ENCODE results near the gene AFDN.

Gene AFDN

DNA sequence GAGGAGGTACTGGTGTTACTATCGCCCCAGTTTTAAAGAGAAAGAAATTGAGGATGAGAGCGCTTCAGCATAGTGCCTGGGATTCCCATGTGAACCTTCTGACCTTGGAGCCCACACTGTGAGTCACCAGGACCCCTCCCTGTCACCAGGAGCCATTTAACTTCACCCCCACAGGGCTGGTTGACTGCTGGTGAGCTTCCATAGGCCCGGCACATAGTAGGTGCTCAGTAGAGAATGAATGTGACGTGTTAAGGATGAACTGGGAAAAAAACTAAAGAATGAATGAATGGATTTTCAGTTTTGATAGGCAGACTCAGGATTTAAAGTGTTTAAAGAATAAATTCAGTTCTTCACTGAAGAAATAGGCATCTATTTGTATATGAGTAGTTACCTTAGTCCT, 117.4 kb downstream of the AFDN start:
- H3K9ac ChIP-seq (ENCODE audit: low read length in 2 of 2): no peak overlapping the region
- no peaks in the 10 kb centered on the region for H3K27me3 ChIP-seq (ENCODE audit: control insufficient read depth in 1 of 2, insufficient read depth in 2 of 2, low read length in 2 of 2)
- H3K4me1 ChIP-seq (ENCODE audit: control insufficient read depth, insufficient read depth, low read length): no peaks in the 10 kb centered on the region
- H3K9me3 ChIP-seq (ENCODE audit: control insufficient read depth in 2 of 2, low read length in 2 of 2): no peaks in the 10 kb centered on the region
- no peak overlapping the region for H3K4me3 ChIP-seq (ENCODE audit: low read length in 2 of 2)
- H3K27ac ChIP-seq (ENCODE audit: low read length): no peak overlapping the region
- peaks cover 26 to 33% of the 10 kb centered on the region in 2 donors for H3K36me3 ChIP-seq (ENCODE audit: control insufficient read depth in 2 of 2, insufficient read depth in 2 of 2, low read length in 2 of 2)

DNA sequence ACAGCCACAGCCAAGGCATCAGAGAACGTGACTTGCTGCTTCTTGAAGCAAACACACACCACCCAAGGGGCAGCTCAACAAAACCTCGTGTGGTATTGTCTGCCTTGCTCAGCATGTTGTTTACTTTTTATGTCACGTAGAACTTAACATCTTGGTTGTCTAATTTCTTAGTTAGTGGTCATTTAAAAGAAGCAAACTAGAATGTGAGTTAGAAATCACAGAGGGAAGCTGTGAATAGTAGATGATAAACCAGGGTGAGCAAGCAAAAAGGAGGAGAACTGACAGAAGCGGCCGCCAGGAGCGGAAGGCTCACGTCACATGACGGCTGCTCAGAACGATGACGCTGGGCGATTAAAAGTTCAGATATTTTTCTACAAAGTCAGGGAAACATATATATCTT, 119.3 kb downstream of the AFDN start:
- H3K9me3 ChIP-seq (ENCODE audit: control insufficient read depth in 2 of 2, low read length in 2 of 2): no peaks in the 10 kb centered on the region
- no peaks in the 10 kb centered on the region for H3K4me1 ChIP-seq (ENCODE audit: control insufficient read depth, insufficient read depth, low read length)
- no peaks in the 10 kb centered on the region for H3K27me3 ChIP-seq (ENCODE audit: control insufficient read depth in 1 of 2, insufficient read depth in 2 of 2, low read length in 2 of 2)
- peaks cover 37 to 47% of the 10 kb centered on the region in 2 donors for H3K36me3 ChIP-seq (ENCODE audit: control insufficient read depth in 2 of 2, insufficient read depth in 2 of 2, low read length in 2 of 2)
- no peak overlapping the region for H3K9ac ChIP-seq (ENCODE audit: low read length in 2 of 2)
- H3K4me3 ChIP-seq (ENCODE audit: low read length in 2 of 2): no peak overlapping the region
- no peak overlapping the region for H3K27ac ChIP-seq (ENCODE audit: low read length)

DNA sequence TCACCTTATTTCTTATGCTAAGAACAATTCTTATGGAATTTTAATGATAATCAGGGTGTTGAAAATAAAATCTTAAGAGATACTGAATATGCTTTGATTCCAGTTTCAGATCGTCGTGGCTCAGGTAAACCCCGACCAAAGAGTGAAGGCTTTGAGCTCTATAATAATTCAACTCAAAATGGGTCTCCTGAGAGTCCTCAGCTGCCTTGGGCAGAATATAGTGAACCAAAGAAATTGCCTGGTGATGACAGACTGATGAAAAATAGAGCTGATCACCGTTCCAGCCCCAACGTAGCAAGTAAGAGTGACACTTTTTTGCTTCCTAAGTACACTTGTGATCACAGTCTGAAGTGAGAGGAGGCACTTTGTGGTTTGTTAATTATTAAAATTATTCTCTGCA, 119.9 kb downstream of the AFDN start:
- H3K9me3 ChIP-seq (ENCODE audit: control insufficient read depth in 2 of 2, low read length in 2 of 2): no peaks in the 10 kb centered on the region
- H3K4me1 ChIP-seq (ENCODE audit: control insufficient read depth, insufficient read depth, low read length): no peaks in the 10 kb centered on the region
- no peak overlapping the region for H3K9ac ChIP-seq (ENCODE audit: low read length in 2 of 2)
- H3K27me3 ChIP-seq (ENCODE audit: control insufficient read depth in 1 of 2, insufficient read depth in 2 of 2, low read length in 2 of 2): no peaks in the 10 kb centered on the region
- peaks cover 42 to 52% of the 10 kb centered on the region in 2 donors for H3K36me3 ChIP-seq (ENCODE audit: control insufficient read depth in 2 of 2, insufficient read depth in 2 of 2, low read length in 2 of 2)
- H3K27ac ChIP-seq (ENCODE audit: low read length): no peak overlapping the region
- no peak overlapping the region for H3K4me3 ChIP-seq (ENCODE audit: low read length in 2 of 2)

DNA sequence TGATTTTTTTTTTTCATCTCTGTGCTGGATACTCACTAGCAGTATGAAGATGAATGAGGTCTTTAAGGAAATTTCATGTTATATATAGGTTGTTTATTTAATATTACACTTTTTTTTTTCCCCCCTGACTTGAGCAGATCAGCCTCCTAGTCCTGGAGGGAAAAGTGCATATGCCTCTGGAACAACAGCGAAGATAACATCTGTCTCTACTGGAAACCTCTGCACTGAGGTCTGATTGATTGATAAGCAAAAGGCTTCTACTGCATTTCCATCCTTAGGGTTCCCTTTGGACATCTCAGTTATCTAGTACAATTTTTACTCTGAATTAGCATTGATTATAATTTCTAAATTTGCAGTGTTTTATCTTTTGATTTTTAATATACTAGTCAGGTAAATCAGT, 121.0 kb downstream of the AFDN start:
- Histone ChIP-seq H3K4me3 (ENCODE audit: low read length in 2 of 2) (no peak overlapping the region), H3K27ac (ENCODE audit: low read length) (no peak overlapping the region), H3K9ac (ENCODE audit: low read length in 2 of 2) (no peak overlapping the region), H3K27me3 (ENCODE audit: control insufficient read depth in 1 of 2, insufficient read depth in 2 of 2, low read length in 2 of 2) (no peaks in the 10 kb centered on the region), H3K36me3 (ENCODE audit: control insufficient read depth in 2 of 2, insufficient read depth in 2 of 2, low read length in 2 of 2) (peaks cover 46 to 62% of the 10 kb centered on the region in 2 donors), H3K4me1 (ENCODE audit: control insufficient read depth, insufficient read depth, low read length) (no peaks in the 10 kb centered on the region), H3K9me3 (ENCODE audit: control insufficient read depth in 2 of 2, low read length in 2 of 2) (no peaks in the 10 kb centered on the region)

DNA sequence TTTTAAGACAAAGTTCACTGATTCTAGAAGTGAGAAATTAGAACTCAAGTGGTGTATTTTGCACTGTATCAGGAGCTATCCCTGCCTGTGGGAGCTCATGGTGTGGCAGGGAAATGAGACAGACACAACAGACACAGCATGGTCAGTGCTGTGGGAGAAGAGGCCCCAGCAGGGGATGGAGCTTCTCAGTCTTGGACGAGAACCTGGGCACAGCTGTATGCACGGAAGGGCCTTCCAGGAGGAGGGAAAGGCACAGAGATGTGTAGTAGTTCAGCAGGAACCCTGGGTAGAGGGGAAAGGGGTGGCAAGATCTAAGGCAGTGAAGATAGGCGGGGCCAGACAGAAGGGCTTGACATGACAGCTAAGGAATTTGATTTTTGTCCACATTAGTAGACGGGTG, 122.0 kb downstream of the AFDN start:
- no peaks in the 10 kb centered on the region for H3K27me3 ChIP-seq (ENCODE audit: control insufficient read depth in 1 of 2, insufficient read depth in 2 of 2, low read length in 2 of 2)
- H3K4me1 ChIP-seq (ENCODE audit: control insufficient read depth, insufficient read depth, low read length): no peaks in the 10 kb centered on the region
- H3K9ac ChIP-seq (ENCODE audit: low read length in 2 of 2): no peak overlapping the region
- no peak overlapping the region for H3K4me3 ChIP-seq (ENCODE audit: low read length in 2 of 2)
- H3K36me3 ChIP-seq (ENCODE audit: control insufficient read depth in 2 of 2, insufficient read depth in 2 of 2, low read length in 2 of 2): peaks cover 46 to 55% of the 10 kb centered on the region in 2 donors
- no peak overlapping the region for H3K27ac ChIP-seq (ENCODE audit: low read length)
- H3K9me3 ChIP-seq (ENCODE audit: control insufficient read depth in 2 of 2, low read length in 2 of 2): no peaks in the 10 kb centered on the region

DNA sequence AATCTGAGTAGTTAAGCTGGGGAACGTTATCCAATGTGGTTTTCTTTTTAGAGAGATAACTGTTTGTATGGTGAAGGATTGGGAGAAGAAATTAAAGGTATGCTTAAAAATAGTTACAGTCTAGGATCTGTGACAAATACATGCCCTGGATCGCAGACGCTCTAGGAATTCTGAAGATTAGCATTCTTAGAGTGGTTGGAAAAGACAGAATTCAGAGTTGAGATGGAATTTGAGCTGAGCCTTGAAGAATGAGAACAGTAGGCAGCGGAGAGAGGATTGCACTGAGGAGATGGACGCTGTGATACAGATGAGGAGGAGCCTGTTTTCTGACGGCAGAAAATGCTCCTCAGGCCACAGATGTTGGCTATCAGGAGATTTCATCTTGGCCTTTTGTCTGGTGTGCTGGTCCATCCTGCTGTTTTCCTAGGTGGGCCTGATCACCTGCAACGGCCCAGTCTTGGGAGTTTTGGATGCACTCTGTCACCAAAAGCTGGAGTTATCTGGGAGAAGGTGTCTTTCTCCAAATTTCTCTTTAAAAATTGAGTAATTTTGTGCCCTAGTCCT, 122.5 kb downstream of the AFDN start:
- no peak overlapping the region for H3K9ac ChIP-seq (ENCODE audit: low read length in 2 of 2)
- H3K4me1 ChIP-seq (ENCODE audit: control insufficient read depth, insufficient read depth, low read length): no peaks in the 10 kb centered on the region
- H3K36me3 ChIP-seq (ENCODE audit: control insufficient read depth in 2 of 2, insufficient read depth in 2 of 2, low read length in 2 of 2): peaks cover 41 to 50% of the 10 kb centered on the region in 2 donors
- H3K27ac ChIP-seq (ENCODE audit: low read length): no peak overlapping the region
- no peak overlapping the region for H3K4me3 ChIP-seq (ENCODE audit: low read length in 2 of 2)
- no peaks in the 10 kb centered on the region for H3K27me3 ChIP-seq (ENCODE audit: control insufficient read depth in 1 of 2, insufficient read depth in 2 of 2, low read length in 2 of 2)
- no peaks in the 10 kb centered on the region for H3K9me3 ChIP-seq (ENCODE audit: control insufficient read depth in 2 of 2, low read length in 2 of 2)

DNA sequence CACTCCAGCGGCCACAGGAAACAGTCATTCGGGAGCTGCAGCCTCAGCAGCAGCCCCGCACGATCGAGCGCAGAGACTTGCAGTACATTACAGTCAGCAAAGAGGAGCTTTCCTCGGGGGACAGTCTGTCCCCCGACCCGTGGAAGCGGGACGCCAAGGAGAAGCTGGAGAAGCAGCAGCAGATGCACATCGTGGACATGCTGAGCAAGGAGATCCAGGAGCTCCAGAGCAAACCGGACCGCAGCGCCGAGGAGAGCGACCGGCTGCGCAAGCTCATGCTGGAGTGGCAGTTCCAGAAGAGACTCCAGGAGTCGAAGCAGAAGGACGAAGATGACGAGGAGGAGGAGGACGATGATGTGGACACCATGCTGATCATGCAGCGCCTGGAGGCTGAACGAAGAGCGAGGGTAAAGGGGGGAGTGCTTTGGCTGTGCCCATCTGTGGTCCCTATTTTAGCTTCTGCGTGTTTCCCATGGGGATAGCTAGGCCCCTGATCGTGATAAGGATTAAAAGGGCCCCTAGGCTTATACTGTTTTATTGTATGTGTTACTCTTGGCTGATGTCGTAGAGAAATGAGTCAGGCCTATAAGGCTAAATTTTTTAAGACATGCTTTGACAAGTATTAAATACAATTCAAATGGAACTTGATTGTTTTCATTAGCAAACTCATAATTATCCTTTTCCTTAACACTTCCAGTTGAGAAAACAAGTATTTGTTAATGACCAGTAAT, 125.2 kb downstream of the AFDN start:
- Histone ChIP-seq H3K4me1 (ENCODE audit: control insufficient read depth, insufficient read depth, low read length) (no peaks in the 10 kb centered on the region), H3K36me3 (ENCODE audit: control insufficient read depth in 2 of 2, insufficient read depth in 2 of 2, low read length in 2 of 2) (peaks cover 28 to 47% of the 10 kb centered on the region in 2 donors), H3K9me3 (ENCODE audit: control insufficient read depth in 2 of 2, low read length in 2 of 2) (no peaks in the 10 kb centered on the region), H3K27ac (ENCODE audit: low read length) (no peak overlapping the region), H3K9ac (ENCODE audit: low read length in 2 of 2) (no peak overlapping the region), H3K4me3 (ENCODE audit: low read length in 2 of 2) (no peak overlapping the region), H3K27me3 (ENCODE audit: control insufficient read depth in 1 of 2, insufficient read depth in 2 of 2, low read length in 2 of 2) (no peaks in the 10 kb centered on the region)

DNA sequence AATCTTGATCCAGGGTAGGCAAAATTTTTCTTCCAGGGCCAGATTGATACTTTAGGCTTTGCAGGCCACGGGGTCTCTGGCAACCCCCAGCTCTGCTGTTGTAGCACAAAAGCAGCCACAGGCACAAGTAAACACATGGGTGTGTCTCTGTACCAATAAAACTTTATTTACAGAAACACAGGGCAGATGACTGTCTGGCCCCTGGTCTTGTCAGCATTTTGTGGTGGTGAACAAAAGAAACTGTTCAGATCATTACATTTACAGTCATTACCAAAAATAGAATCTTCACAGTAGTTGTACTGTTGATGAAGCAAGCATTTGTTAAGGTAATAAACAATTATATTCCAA, 125.8 kb downstream of the AFDN start:
- peaks cover 28 to 47% of the 10 kb centered on the region in 2 donors for H3K36me3 ChIP-seq (ENCODE audit: control insufficient read depth in 2 of 2, insufficient read depth in 2 of 2, low read length in 2 of 2)
- no peaks in the 10 kb centered on the region for H3K27me3 ChIP-seq (ENCODE audit: control insufficient read depth in 1 of 2, insufficient read depth in 2 of 2, low read length in 2 of 2)
- no peak overlapping the region for H3K4me3 ChIP-seq (ENCODE audit: low read length in 2 of 2)
- H3K4me1 ChIP-seq (ENCODE audit: control insufficient read depth, insufficient read depth, low read length): no peaks in the 10 kb centered on the region
- H3K9ac ChIP-seq (ENCODE audit: low read length in 2 of 2): no peak overlapping the region
- no peak overlapping the region for H3K27ac ChIP-seq (ENCODE audit: low read length)
- H3K9me3 ChIP-seq (ENCODE audit: control insufficient read depth in 2 of 2, low read length in 2 of 2): no peaks in the 10 kb centered on the region

DNA sequence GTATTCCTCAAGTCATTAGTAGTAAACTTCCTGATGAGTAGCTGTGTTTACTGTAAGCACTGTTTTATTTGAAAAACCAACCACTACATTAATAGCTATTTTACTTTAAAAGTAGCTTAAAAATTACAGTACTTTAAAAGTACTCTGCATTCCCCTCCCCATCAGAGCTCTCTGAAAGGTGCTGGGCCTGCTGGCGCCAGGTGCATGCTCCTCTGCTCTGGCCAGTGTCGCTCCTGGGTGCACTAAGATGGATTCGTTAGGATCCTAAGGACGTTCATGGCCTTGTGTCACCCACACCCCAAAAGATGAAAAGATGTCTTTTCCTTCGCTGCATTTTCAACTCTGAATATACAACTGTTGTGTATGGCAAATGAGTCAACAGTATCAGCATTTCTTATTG, 126.8 kb downstream of the AFDN start:
- no peaks in the 10 kb centered on the region for H3K4me1 ChIP-seq (ENCODE audit: control insufficient read depth, insufficient read depth, low read length)
- H3K9ac ChIP-seq (ENCODE audit: low read length in 2 of 2): no peak overlapping the region
- H3K27ac ChIP-seq (ENCODE audit: low read length): no peak overlapping the region
- H3K9me3 ChIP-seq (ENCODE audit: control insufficient read depth in 2 of 2, low read length in 2 of 2): no peaks in the 10 kb centered on the region
- no peak overlapping the region for H3K4me3 ChIP-seq (ENCODE audit: low read length in 2 of 2)
- peaks cover 27 to 42% of the 10 kb centered on the region in 2 donors for H3K36me3 ChIP-seq (ENCODE audit: control insufficient read depth in 2 of 2, insufficient read depth in 2 of 2, low read length in 2 of 2)
- H3K27me3 ChIP-seq (ENCODE audit: control insufficient read depth in 1 of 2, insufficient read depth in 2 of 2, low read length in 2 of 2): no peaks in the 10 kb centered on the region

DNA sequence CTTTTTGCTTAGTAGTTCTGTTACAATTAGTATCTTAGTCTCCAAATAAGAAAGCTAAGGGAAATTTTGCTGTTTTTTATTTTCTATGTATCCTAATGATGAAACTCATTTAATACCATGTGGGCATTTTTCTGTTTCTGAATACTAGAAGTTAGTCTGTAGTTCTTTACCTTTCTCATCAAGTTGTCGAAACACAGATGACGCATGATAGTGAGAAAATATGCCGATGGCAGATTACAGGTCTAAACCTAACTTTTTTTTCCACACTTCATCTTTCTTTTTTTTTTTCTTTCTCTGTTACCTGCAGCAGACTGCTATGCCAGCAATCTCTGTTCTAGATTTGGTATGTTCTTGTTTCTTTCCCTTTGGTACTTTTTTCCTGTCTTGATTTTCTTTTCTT, 127.4 kb downstream of the AFDN start:
- Histone ChIP-seq H3K36me3 (ENCODE audit: control insufficient read depth in 2 of 2, insufficient read depth in 2 of 2, low read length in 2 of 2) (peaks cover 21 to 36% of the 10 kb centered on the region in 2 donors), H3K27me3 (ENCODE audit: control insufficient read depth in 1 of 2, insufficient read depth in 2 of 2, low read length in 2 of 2) (no peaks in the 10 kb centered on the region), H3K9me3 (ENCODE audit: control insufficient read depth in 2 of 2, low read length in 2 of 2) (no peaks in the 10 kb centered on the region), H3K9ac (ENCODE audit: low read length in 2 of 2) (no peak overlapping the region), H3K4me1 (ENCODE audit: control insufficient read depth, insufficient read depth, low read length) (no peaks in the 10 kb centered on the region), H3K27ac (ENCODE audit: low read length) (no peak overlapping the region), H3K4me3 (ENCODE audit: low read length in 2 of 2) (no peak overlapping the region)

DNA sequence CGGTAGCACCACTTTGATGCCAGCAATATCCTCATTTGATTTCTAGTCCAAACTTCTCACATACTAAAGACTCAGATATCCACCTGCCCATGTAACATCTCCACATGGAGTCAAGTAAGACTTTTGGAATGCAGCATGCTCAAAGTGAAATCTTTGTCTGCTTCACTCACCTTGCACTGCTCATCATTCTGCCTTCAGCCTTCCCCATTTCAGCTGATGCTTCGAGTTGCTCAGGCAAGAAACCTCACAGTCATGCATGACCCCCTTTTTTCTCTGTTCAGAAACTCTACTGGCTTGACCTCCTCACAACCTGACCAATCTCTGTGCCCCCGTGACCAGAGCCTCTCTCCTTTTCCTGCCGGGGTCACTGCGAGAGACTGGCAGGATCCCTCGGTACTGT, 129.8 kb downstream of the AFDN start:
- no peaks in the 10 kb centered on the region for H3K4me1 ChIP-seq (ENCODE audit: control insufficient read depth, insufficient read depth, low read length)
- H3K9me3 ChIP-seq (ENCODE audit: control insufficient read depth in 2 of 2, low read length in 2 of 2): no peaks in the 10 kb centered on the region
- H3K4me3 ChIP-seq (ENCODE audit: low read length in 2 of 2): no peak overlapping the region
- peaks cover 9 to 18% of the 10 kb centered on the region in 2 donors for H3K36me3 ChIP-seq (ENCODE audit: control insufficient read depth in 2 of 2, insufficient read depth in 2 of 2, low read length in 2 of 2)
- no peak overlapping the region for H3K9ac ChIP-seq (ENCODE audit: low read length in 2 of 2)
- no peak overlapping the region for H3K27ac ChIP-seq (ENCODE audit: low read length)
- H3K27me3 ChIP-seq (ENCODE audit: control insufficient read depth in 1 of 2, insufficient read depth in 2 of 2, low read length in 2 of 2): no peaks in the 10 kb centered on the region
